HG03378 (cell line): ENCODE data around the gene PTGER2.

Source experiments
- ATAC-seq: cut with Tn5 transposase; IDR thresholded peaks from one replicate; pipeline ENCODE4 v1.9.1; 2021; ENCODE audit warnings: mild to moderate bottlenecking, moderate library complexity; ENCODE audit not compliant: unreplicated experiment

The PTGER2 gene, protein sequence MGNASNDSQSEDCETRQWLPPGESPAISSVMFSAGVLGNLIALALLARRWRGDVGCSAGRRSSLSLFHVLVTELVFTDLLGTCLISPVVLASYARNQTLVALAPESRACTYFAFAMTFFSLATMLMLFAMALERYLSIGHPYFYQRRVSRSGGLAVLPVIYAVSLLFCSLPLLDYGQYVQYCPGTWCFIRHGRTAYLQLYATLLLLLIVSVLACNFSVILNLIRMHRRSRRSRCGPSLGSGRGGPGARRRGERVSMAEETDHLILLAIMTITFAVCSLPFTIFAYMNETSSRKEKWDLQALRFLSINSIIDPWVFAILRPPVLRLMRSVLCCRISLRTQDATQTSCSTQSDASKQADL

DNA sequence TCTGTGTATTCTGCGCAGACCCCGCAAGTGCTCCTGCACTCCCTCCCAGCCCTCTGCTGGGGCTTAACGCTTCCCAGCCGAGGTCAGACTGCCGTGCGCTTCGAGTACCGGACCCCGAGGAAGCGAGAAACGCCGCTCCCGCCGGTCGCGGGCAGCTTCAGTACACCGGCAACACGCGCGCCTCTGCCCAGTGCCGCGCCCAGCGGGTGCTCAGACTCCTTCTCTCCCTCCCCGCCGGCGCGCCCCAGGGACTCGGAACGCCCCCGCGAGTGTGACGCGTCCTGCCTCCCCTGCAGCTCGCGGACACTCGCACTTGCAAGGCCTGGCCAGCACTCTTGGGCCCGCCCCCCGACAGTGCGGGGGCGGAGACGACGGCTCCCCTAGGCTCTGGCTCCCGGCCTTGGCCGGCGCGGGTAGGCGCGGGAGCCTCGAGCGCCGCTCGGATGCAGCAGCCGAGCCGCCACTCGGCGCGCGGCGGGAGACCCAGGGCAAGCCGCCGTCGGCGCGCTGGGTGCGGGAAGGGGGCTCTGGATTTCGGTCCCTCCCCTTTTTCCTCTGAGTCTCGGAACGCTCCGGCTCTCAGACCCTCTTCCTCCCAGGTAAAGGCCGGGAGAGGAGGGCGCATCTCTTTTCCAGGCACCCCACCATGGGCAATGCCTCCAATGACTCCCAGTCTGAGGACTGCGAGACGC lies at the start of gene PTGER2:
PTGER2 (plus strand) TSS at position 410 of the 692 bp plus-strand sequence; CDS start at position 647, 237 bp downstream.
- no peak for ATAC-seq

GRCh38 chr14:52265253-52265652 lies 48.9 kb upstream of the PTGER2 start:
- no peak for ATAC-seq

GRCh38 chr14:52266179-52266578 lies 47.9 kb upstream of the PTGER2 start:
- ATAC-seq: no peak

GRCh38 chr14:52266782-52267181 lies 47.3 kb upstream of the PTGER2 start:
- ATAC-seq: no peak

DNA sequence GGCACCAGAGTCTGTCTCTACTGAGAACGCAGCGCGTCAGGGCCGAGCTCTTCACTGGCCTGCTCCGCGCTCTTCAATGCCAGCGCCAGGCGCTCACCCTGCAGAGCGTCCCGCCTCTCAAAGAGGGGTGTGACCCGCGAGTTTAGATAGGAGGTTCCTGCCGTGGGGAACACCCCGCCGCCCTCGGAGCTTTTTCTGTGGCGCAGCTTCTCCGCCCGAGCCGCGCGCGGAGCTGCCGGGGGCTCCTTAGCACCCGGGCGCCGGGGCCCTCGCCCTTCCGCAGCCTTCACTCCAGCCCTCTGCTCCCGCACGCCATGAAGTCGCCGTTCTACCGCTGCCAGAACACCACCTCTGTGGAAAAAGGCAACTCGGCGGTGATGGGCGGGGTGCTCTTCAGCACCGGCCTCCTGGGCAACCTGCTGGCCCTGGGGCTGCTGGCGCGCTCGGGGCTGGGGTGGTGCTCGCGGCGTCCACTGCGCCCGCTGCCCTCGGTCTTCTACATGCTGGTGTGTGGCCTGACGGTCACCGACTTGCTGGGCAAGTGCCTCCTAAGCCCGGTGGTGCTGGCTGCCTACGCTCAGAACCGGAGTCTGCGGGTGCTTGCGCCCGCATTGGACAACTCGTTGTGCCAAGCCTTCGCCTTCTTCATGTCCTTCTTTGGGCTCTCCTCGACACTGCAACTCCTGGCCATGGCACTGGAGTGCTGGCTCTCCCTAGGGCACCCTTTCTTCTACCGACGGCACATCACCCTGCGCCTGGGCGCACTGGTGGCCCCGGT lies 46.4 kb upstream of the PTGER2 start, which contains the start of gene PTGDR:
PTGDR (plus strand) TSS at position 198 of the 778 bp plus-strand sequence; CDS start at position 315, 117 bp downstream.
- ATAC-seq: no peak

DNA sequence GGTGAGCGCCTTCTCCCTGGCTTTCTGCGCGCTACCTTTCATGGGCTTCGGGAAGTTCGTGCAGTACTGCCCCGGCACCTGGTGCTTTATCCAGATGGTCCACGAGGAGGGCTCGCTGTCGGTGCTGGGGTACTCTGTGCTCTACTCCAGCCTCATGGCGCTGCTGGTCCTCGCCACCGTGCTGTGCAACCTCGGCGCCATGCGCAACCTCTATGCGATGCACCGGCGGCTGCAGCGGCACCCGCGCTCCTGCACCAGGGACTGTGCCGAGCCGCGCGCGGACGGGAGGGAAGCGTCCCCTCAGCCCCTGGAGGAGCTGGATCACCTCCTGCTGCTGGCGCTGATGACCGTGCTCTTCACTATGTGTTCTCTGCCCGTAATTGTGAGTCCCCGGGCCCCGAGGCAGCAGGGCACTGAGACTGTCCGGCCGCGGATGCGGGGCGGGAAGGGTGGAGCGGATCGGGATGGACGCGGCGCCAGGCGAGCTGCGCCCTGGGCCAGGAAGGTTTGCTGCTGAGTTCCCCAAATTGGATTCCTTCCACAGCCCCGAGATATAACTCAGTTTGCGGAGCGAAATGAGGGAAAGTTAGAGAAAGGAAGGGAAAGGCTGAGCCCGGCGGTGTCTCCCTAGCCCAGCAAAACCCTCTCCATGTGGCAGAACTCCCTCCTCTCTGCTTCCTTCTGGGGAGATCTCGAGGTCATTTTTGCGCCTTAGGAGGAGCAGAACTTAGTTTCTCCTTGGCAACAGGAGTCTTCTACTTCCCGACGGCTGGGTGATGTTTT lies 45.6 kb upstream of the PTGER2 start:
- ATAC-seq: no peak

DNA sequence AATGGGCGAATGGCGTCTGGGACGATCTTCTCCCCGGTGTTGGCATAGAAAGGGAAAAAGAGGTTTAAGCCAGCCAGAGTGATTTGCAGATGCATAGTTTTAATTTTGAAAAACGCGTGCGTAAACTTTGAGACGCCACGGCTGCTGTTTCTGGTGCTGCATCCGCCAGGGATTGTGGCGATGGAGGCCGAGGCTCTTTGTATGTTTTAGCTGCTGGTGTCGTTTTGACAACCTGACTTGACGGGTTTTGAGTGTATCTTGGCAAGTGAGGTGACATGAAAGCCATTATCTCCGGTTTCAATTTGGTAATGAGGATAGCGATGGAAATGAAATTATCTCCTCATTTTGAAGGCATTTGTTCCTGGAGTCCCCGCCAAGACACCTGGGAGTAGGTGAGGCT lies 45.0 kb upstream of the PTGER2 start:
- no peak for ATAC-seq

- no peak for ATAC-seq
Measured at GRCh38 chr14:52269982-52270381, 44.1 kb upstream of the PTGER2 start.

DNA sequence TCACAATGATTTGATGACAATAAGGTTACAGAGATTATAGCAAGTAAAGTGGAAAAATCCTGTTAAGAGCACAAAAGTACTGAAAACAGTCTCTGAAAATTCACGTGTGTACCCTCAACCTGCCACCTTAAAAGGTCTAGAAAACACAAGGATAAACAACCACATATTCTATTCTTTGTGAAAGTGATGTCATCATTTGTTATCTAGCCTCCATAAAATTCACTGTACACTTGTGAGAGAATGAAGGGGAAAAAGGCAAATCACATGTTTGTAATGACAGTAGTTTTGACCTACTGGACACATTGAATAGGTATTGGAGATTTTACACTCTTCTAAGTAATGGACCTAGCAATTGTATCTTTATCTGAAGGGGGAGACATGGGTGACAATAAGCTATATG lies 42.6 kb upstream of the PTGER2 start:
- no peak for ATAC-seq

- ATAC-seq: no peak
Measured at GRCh38 chr14:52272375-52272774, 41.7 kb upstream of the PTGER2 start.

- ATAC-seq: no peak
Measured at GRCh38 chr14:52275372-52275771, 38.7 kb upstream of the PTGER2 start.

GRCh38 chr14:52277552-52277951 lies 36.6 kb upstream of the PTGER2 start:
- no peak for ATAC-seq

DNA sequence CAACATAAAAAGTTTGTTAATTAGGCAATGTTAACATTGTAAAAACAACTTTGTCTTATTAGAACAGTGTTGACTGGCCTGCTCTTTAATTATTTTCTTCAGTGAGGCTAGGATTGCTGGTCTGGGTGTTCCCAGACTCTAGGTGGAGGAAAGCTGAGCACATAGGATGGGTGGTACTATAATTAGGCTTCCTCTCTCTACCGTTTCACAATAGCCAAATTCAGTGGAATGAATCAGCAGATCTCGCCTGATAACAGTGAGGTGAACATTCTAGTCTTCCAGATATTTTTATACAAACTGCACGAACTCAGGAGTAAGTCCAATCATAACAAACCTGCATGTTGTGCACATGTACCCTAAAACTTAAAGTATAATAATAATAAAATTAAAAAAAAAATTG lies 34.7 kb upstream of the PTGER2 start:
- no peak for ATAC-seq

GRCh38 chr14:52283099-52283498 lies 31.0 kb upstream of the PTGER2 start:
- ATAC-seq: no peak

GRCh38 chr14:52286661-52287649 lies 27.2 kb upstream of the PTGER2 start:
- ATAC-seq: no peak

GRCh38 chr14:52296378-52296777 lies 17.7 kb upstream of the PTGER2 start:
- ATAC-seq: no peak

DNA sequence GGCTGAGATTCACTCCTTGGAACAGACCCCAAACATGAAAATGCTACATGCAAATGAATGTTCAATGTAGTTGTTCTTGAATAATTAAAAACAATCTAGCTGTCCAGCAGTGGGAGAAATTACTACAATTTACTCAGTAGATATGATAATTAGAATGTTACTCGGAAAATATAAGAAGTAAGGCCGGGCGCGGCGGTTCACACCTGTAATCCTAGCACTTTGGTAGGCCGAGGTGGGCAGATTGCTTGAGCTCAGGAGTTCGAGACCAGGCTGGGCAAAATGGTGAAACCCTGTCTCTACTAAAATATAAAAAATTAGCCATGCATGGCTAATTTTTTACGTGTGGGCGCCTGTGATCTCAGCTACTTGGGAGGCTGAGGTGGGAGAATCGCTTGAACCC lies 15.3 kb upstream of the PTGER2 start:
- ATAC-seq: no peak

GRCh38 chr14:52299692-52300278 lies 14.3 kb upstream of the PTGER2 start:
- ATAC-seq: no peak

DNA sequence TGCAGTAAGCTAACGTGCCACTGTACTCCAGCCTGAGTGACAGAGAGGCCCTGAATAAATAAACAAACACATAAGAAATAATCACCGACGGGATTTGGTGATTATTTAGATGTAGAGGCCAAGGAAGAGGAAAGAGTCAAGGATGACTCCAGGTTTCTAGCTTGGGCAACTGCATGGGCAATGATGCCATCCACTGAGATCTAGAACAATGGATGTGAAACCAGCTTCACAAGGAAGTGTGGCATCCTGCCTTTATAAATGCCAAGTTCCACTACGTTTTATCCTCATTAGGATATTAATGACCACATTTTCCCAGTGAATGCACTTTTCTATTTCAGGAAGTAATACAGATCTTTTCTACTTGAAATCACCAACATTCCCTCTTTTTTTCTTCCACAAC lies 10.9 kb upstream of the PTGER2 start:
- no peak for ATAC-seq
